Duodenal mucosa (tissue), 2 donors: ENCODE measurements around the gene ILF3.
"Not testable (repeated sequence)": the region's sequence is repeated elsewhere in the genome, so short reads cannot be mapped to it uniquely, and the experiment has no call there.

Experiments
- H3K27ac ChIP-seq: one replicate; pipeline ENCODE4 v1.7.0; 2013; ENCODE audit warnings: low read depth, low read length
- H3K27me3 ChIP-seq, 2 donors: one replicate each; pipeline ENCODE4 v1.7.0; 2013; ENCODE audit warnings: low read length in 2 of 2, control low read depth in 1 of 2; ENCODE audit not compliant: insufficient read depth in 2 of 2, control insufficient read depth in 1 of 2
- H3K36me3 ChIP-seq, 2 donors: one replicate each; pipeline ENCODE4 v1.7.0; 2013; ENCODE audit warnings: low read length in 2 of 2, control low read depth in 1 of 2; ENCODE audit not compliant: insufficient read depth in 2 of 2, control insufficient read depth in 1 of 2
- H3K4me1 ChIP-seq, 2 donors: one replicate each; pipeline ENCODE4 v1.7.0; 2013; ENCODE audit warnings: low read length in 2 of 2, control low read depth in 1 of 2; ENCODE audit not compliant: insufficient read depth in 2 of 2, control insufficient read depth in 1 of 2
- H3K4me3 ChIP-seq, 2 donors: one replicate each; pipeline ENCODE4 v1.7.0; 2013; ENCODE audit warnings: low read length in 2 of 2, low read depth in 1 of 2
- H3K9ac ChIP-seq, 2 donors: one replicate each; pipeline ENCODE4 v1.7.0; 2013; ENCODE audit warnings: low read length in 2 of 2, low read depth in 1 of 2
- H3K9me3 ChIP-seq, 2 donors: one replicate each; pipeline ENCODE4 v1.7.0; 2013; ENCODE audit warnings: low read length in 2 of 2, control low read depth in 1 of 2; ENCODE audit not compliant: control insufficient read depth in 1 of 2

The ILF3 gene

GRCh38 chr19:10670876-10671804 is 17.0 kb downstream of the ILF3 start:
- H3K27ac ChIP-seq = no peak overlapping the region

DNA sequence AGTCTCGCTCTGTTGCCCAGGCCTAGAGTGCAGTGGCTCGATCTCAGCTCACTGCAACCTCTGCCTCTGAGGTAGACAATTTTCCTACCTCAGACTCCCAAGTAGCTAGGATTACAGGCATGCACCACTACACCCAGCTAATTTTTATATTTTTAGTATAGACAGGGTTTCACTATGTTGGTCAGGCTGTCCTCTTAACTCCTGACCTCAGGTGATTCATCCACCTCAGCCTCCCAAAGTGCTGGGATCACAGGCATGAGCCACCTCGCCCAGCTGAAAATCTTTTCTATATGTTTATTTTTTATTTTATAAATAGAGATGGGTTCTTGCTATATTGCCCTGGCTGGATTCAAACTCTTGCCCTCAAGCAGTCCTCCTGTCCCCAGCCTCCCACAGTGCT is 17.8 kb downstream of the ILF3 start:
- H3K27ac ChIP-seq, H3K4me3 ChIP-seq, H3K9ac ChIP-seq, H3K4me1 ChIP-seq, H3K9me3 ChIP-seq, H3K27me3 ChIP-seq: not testable (repeated sequence)
- H3K36me3 ChIP-seq = peaks cover 15 to 62% of the 10 kb centered on the region in 2 donors

More at GRCh38 chr19:10670876-10671804, 17.0 kb downstream of the ILF3 start:
- no peak overlapping the region for H3K4me3 ChIP-seq
- no peak overlapping the region for H3K9ac ChIP-seq
- peaks cover 13 to 59% of the 10 kb centered on the region in 2 donors for H3K36me3 ChIP-seq
- H3K27me3 ChIP-seq = no peaks in the 10 kb centered on the region
- H3K9me3 ChIP-seq = no peaks in the 10 kb centered on the region
- H3K4me1 ChIP-seq = peaks cover 4 to 10% of the 10 kb centered on the region in 2 donors

- not testable (repeated sequence) for H3K4me1 ChIP-seq, H3K27ac ChIP-seq, H3K4me3 ChIP-seq, H3K9ac ChIP-seq, H3K27me3 ChIP-seq, H3K9me3 ChIP-seq
- H3K36me3 ChIP-seq = peaks cover 40 to 85% of the 10 kb centered on the region in 2 donors
Observed at GRCh38 chr19:10675214-10675613, 21.1 kb downstream of the ILF3 start.

DNA sequence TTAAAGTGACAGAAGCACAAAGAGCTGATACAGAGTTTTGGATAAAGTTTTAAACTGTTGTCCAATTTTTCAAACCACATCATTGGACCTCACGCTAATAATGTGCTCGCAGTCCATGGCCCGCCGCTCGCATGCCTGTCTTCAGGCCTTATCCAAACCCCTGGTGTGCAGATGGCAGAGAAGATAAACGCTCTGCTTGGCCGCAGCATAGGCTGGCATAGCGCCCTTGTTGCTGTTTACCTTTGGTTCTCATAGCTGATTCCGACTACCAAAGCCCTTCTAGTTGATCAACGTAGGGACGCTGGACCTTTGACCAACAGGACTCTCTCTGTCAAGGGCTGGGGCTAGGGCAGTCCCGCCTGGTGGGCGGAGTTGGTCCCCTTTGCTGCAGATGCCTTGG is 23.6 kb downstream of the ILF3 start:
- Histone ChIP-seq H3K27ac (no peak overlapping the region), H3K9me3 (no peaks in the 10 kb centered on the region), H3K36me3 (peaks cover 52 to 86% of the 10 kb centered on the region in 2 donors)

GRCh38 chr19:10678813-10679212 is 24.7 kb downstream of the ILF3 start:
- no peaks in the 10 kb centered on the region for H3K9me3 ChIP-seq
- H3K4me3 ChIP-seq = no peak overlapping the region
- H3K36me3 ChIP-seq = peaks cover 62 to 87% of the 10 kb centered on the region in 2 donors
- H3K4me1 ChIP-seq = no peaks in the 10 kb centered on the region
- H3K27me3 ChIP-seq = no peaks in the 10 kb centered on the region
- H3K27ac ChIP-seq = no peak overlapping the region
- H3K9ac ChIP-seq = no peak overlapping the region

More for the DNA sequence above, 23.6 kb downstream of the ILF3 start:
- no peaks in the 10 kb centered on the region for H3K4me1 ChIP-seq
- H3K27me3 ChIP-seq = no peaks in the 10 kb centered on the region
- no peak overlapping the region for H3K4me3 ChIP-seq
- H3K9ac ChIP-seq = no peak overlapping the region

DNA sequence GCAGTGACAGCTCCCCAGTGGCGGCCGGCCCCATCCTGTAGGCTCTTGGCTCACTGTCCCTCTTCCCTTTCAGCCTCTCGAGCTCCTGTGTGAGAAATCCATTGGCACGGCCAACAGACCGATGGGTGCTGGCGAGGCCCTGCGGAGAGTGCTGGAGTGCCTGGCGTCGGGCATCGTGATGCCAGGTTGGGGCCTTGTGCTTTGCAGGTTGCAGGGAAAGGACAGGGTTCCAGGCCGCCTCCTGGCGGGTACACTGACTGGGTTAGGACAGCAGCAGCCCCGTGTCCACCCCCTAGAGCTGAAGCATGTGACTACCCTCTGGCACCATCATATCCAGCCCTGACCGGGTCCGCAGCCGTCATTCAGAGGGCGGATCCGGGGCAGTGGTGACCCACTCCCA is 25.6 kb downstream of the ILF3 start:
- Histone ChIP-seq H3K9me3 (no peaks in the 10 kb centered on the region), H3K9ac (no peak overlapping the region), H3K27me3 (no peaks in the 10 kb centered on the region), H3K4me3 (no peak overlapping the region), H3K27ac (no peak overlapping the region), H3K4me1 (no peaks in the 10 kb centered on the region), H3K36me3 (peaks cover 68 to 91% of the 10 kb centered on the region in 2 donors)

DNA sequence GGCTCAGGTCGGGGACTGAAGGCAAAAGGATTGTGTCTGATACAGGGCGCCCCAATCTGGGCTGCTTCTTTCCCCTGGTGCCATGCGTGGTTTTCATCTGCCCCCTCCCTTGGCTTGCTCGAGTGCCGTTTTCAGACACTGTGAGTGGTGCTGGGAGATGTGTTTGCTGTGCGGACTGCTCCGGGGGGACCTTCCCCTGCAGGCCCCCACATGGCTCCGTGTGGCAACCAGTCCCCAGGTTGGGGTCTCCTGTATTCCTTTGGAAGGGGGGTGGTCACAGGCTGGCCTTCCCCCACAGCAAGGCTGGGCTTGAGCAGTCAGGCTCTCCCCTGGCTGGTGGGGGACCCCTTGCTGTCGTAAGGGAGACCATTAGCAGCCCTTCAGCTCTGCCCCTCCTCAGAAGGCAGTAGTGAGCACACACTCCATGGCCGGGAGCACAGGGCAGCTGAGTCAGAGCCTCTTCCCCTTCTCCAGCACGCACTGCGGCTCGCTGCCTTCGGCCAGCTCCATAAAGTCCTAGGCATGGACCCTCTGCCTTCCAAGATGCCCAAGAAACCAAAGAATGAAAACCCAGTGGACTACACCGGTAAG is 26.5 kb downstream of the ILF3 start:
- Histone ChIP-seq H3K9ac (no peak overlapping the region), H3K36me3 (peaks cover 75 to 91% of the 10 kb centered on the region in 2 donors), H3K4me3 (no peak overlapping the region), H3K27me3 (no peaks in the 10 kb centered on the region), H3K9me3 (no peaks in the 10 kb centered on the region), H3K4me1 (no peaks in the 10 kb centered on the region), H3K27ac (no peak overlapping the region)

- Histone ChIP-seq H3K27ac (no peak overlapping the region), H3K4me1 (no peaks in the 10 kb centered on the region), H3K4me3 (no peak overlapping the region), H3K9me3 (no peaks in the 10 kb centered on the region), H3K36me3 (peaks cover 78 to 96% of the 10 kb centered on the region in 2 donors), H3K27me3 (no peaks in the 10 kb centered on the region), H3K9ac (no peak overlapping the region)
Observed at GRCh38 chr19:10681658-10682057, 27.5 kb downstream of the ILF3 start.

DNA sequence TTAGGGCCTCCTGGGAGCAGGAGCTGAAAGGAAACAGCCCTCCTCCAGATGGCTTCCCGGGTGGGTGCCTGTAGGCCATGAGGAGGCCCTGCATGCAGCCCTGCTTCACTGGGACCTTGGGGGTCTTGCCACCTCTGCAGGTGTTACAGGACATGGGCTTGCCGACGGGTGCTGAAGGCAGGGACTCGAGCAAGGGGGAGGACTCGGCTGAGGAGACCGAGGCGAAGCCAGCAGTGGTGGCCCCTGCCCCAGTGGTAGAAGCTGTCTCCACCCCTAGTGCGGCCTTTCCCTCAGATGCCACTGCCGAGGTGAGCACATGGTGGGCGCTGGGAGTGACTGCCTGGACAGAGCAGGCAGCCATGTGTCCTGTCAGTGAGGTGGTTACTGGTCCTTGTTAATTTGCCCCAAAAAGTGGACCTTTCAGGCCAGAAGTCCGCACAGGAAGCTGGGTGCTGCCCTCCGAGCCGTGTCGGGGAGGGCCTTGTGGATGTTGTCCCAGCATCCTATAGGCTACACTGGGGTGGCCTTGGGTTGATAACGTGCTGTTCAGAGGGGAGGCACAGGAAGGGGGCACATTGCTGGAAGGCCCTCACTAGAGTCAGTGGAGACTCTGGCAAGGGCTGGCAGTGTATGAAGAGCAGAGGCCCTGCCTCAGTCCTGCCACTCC is 28.4 kb downstream of the ILF3 start:
- Histone ChIP-seq H3K4me1 (no peaks in the 10 kb centered on the region), H3K4me3 (no peak overlapping the region), H3K9me3 (no peaks in the 10 kb centered on the region), H3K27ac (no peak overlapping the region), H3K36me3 (peaks cover 71 to 95% of the 10 kb centered on the region in 2 donors), H3K27me3 (no peaks in the 10 kb centered on the region), H3K9ac (no peak overlapping the region)

DNA sequence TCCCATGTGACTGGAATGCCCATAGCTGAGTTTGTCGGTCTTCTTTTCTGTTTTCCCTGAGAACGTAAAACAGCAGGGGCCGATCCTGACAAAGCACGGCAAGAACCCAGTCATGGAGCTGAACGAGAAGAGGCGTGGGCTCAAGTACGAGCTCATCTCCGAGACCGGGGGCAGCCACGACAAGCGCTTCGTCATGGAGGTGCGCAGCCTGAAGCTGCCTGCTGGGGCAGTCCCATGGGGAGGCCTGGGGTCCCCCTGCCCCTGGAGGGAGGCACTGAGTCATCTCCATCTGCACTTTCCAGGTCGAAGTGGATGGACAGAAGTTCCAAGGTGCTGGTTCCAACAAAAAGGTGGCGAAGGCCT is 28.9 kb downstream of the ILF3 start:
- Histone ChIP-seq H3K36me3 (peaks cover 70 to 95% of the 10 kb centered on the region in 2 donors), H3K27ac (no peak overlapping the region), H3K27me3 (no peaks in the 10 kb centered on the region), H3K9me3 (no peaks in the 10 kb centered on the region), H3K4me1 (no peaks in the 10 kb centered on the region), H3K4me3 (no peak overlapping the region), H3K9ac (no peak overlapping the region)
